Upper lobe of left lung (tissue), 4 donors: Measurements from ENCODE around the gene AFAP1L1.

ENCODE experiments used
- CTCF ChIP-seq, 6 experiments: fragments of 450-650 bp in 4 of 6; fragments of 200-600 bp in 2 of 6; sonication (generic) in 2 of 6; IDR thresholded peaks; one replicate each; pipeline ENCODE4 v1.5.1; 2016 to 2019; ENCODE audit warnings: antibody characterized with exemption in 6 of 6
- EP300 ChIP-seq, 4 donors: sonication (generic); formaldehyde crosslinking; IDR thresholded peaks; one replicate each; pipeline ENCODE4 v1.5.1; 2017; ENCODE audit warnings: antibody characterized with exemption in 4 of 4, control low read depth in 2 of 4
- POLR2A ChIP-seq, 4 donors: fragments of 450-650 bp; IDR thresholded peaks; one replicate each; pipeline ENCODE4 v1.5.1; 2016 to 2017; ENCODE audit warnings: antibody characterized with exemption in 4 of 4, mild to moderate bottlenecking in 2 of 4
- POLR2AphosphoS5 ChIP-seq, 2 donors: sonication (generic); formaldehyde crosslinking; IDR thresholded peaks; one replicate each; pipeline ENCODE4 v1.5.1; 2017; ENCODE audit warnings: antibody characterized with exemption in 2 of 2

- TF ChIP-seq POLR2A (IDR thresholded peaks at IDR 0.05) (no peak), CTCF (IDR thresholded peaks at IDR 0.05) (no peak), EP300 (IDR thresholded peaks at IDR 0.05) (peak in 1 of 4 donors; percentile 54), POLR2AphosphoS5 (IDR thresholded peaks at IDR 0.05) (no peak)
Observed at GRCh38 chr5:149323210-149323609, 51.6 kb downstream of the AFAP1L1 start.
